A673 (cell line): ENCODE data around the gene KDM6B.

Source experiments
- CTCF ChIP-seq: fragments of 300-800, 200-600 bp; sonication (generic); conservative IDR thresholded peaks from 2 replicates; pipeline ENCODE4 v1.5.1; 2017; ENCODE audit warnings: low read depth, mild to moderate bottlenecking, antibody characterized with exemption, low read length, moderate library complexity, mixed read lengths
- EZH2 ChIP-seq: fragments of 200-600 bp; sonication (generic); IDR thresholded peaks from 2 replicates; pipeline ENCODE4 v1.6.1; 2017; ENCODE audit warnings: borderline replicate concordance, low read depth, mild to moderate bottlenecking, mixed read lengths, antibody characterized with exemption, low read length; ENCODE audit not compliant: poor library complexity, severe bottlenecking

GRCh38 chr17:7851438-7852261 lies 17.6 kb downstream of the KDM6B start:
- TF ChIP-seq CTCF: peak; percentile 92
- TF ChIP-seq EZH2: no peak
